Cerebellar nuclear complex (tissue), 1 donor: Measurements from ENCODE around the gene TTLL7.

Source experiments
- DNase-seq, 2 experiments: peaks; one replicate each; lab custom pipeline; 2025; lab: John Stamatoyannopoulos, UW

The TTLL7 gene

GRCh38 chr1:83864991-83865390, 133.9 kb downstream of the TTLL7 start:
- no peak for DNase-seq

- no peak for DNase-seq
Measured at GRCh38 chr1:83860490-83861221, 138.3 kb downstream of the TTLL7 start.

GRCh38 chr1:83857716-83858115, 141.2 kb downstream of the TTLL7 start:
- DNase-seq, result no peak

GRCh38 chr1:83857103-83857502, 141.8 kb downstream of the TTLL7 start:
- DNase-seq, result no peak

- DNase-seq, result no peak
Measured at GRCh38 chr1:83856381-83856780, 142.6 kb downstream of the TTLL7 start.

- DNase-seq, result no peak
Measured at GRCh38 chr1:83854456-83854855, 144.5 kb downstream of the TTLL7 start.

- DNase-seq, result no peak
Measured at GRCh38 chr1:83850834-83851233, 148.1 kb downstream of the TTLL7 start.

GRCh38 chr1:83849191-83850061, 149.5 kb downstream of the TTLL7 start:
- no peak for DNase-seq

- DNase-seq, result no peak
Measured at GRCh38 chr1:83846138-83846537, 152.8 kb downstream of the TTLL7 start.

- DNase-seq, result no peak
Measured at GRCh38 chr1:83845437-83846071, 153.4 kb downstream of the TTLL7 start.

- DNase-seq, result no peak
Measured at GRCh38 chr1:83844546-83844945, 154.4 kb downstream of the TTLL7 start.

GRCh38 chr1:83839566-83840173, 159.3 kb downstream of the TTLL7 start:
- DNase-seq, result no peak

- no peak for DNase-seq
Measured at GRCh38 chr1:83838573-83838972, 160.4 kb downstream of the TTLL7 start.

- DNase-seq, result no peak
Measured at GRCh38 chr1:83836543-83836942, 162.4 kb downstream of the TTLL7 start.

GRCh38 chr1:83834621-83835264, 164.2 kb downstream of the TTLL7 start:
- no peak for DNase-seq

GRCh38 chr1:83832194-83832593, 166.7 kb downstream of the TTLL7 start:
- no peak for DNase-seq

- DNase-seq, result no peak
Measured at GRCh38 chr1:83829106-83829505, 169.8 kb downstream of the TTLL7 start.

GRCh38 chr1:83828456-83828855, 170.5 kb downstream of the TTLL7 start:
- DNase-seq, result no peak

GRCh38 chr1:83827741-83828140, 171.2 kb downstream of the TTLL7 start:
- no peak for DNase-seq

- DNase-seq, result no peak
Measured at GRCh38 chr1:83822208-83822607, 176.7 kb downstream of the TTLL7 start.

- DNase-seq, result no peak
Measured at GRCh38 chr1:83819436-83819835, 179.5 kb downstream of the TTLL7 start.

GRCh38 chr1:83818916-83819315, 180.0 kb downstream of the TTLL7 start:
- DNase-seq, result no peak
